Measurements from ENCODE around the gene MMP14. TPM values are rescaled to one million over a fixed set of nuclear protein-coding genes. Genes with fewer than 3 reads are reported as not detected.

Gene MMP14
- total and polyA plus RNA-seq, 9 of the 15 experiments (the other 6 are each of a cell fraction or from before 2014, with no cell fraction given) = 0.36 to 5.8 (median 1.3) TPM; not detected in 2

DNA sequence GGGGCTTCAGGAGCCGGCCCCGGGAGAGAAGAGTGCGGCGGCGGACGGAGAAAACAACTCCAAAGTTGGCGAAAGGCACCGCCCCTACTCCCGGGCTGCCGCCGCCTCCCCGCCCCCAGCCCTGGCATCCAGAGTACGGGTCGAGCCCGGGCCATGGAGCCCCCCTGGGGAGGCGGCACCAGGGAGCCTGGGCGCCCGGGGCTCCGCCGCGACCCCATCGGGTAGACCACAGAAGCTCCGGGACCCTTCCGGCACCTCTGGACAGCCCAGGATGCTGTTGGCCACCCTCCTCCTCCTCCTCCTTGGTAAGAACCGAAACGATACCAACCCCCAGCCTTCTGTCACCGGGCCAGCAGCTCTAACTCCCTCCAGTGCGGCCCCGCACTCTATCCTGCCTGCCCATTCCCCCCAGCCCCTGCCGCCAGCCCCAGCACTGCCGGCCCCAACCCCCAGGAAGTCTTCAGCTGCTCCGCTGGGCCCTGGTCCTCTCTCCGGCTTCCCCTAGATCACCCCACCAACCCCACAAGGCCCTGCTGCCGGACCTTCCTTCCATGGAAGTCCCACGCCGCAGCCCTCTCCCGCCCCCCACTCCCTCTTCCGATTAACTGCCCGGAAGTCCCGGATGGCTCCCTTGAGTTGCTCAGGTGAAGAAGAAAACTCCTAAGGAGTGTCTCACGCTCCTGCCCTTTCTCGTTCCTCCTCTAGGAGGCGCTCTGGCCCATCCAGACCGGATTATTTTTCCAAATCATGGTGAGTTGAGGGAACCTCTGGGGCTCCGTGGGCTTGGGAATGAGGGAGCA is 35.8 kb downstream of the MMP14 start (continued):
- TF ChIP-seq, protein P1, sequence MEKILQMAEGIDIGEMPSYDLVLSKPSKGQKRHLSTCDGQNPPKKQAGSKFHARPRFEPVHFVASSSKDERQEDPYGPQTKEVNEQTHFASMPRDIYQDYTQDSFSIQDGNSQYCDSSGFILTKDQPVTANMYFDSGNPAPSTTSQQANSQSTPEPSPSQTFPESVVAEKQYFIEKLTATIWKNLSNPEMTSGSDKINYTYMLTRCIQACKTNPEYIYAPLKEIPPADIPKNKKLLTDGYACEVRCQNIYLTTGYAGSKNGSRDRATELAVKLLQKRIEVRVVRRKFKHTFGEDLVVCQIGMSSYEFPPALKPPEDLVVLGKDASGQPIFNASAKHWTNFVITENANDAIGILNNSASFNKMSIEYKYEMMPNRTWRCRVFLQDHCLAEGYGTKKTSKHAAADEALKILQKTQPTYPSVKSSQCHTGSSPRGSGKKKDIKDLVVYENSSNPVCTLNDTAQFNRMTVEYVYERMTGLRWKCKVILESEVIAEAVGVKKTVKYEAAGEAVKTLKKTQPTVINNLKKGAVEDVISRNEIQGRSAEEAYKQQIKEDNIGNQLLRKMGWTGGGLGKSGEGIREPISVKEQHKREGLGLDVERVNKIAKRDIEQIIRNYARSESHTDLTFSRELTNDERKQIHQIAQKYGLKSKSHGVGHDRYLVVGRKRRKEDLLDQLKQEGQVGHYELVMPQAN (IDR thresholded peaks at IDR 0.05; ENCODE audit: borderline replicate concordance) = no peak
- TF ChIP-seq TEAD1 (CRISPR knock-in tag; IDR thresholded peaks at IDR 0.05) = 0 out of 4 replicates have a peak, but pooled peaks of 1 of the 2 experiments have one; percentile 23
- no peak for TF ChIP-seq MTA1 (IDR thresholded peaks at IDR 0.05; ENCODE audit: borderline replicate concordance)
- 0 out of 2 replicates have a peak, but pooled peaks have one; percentile 45 for TF ChIP-seq GATAD2A (IDR thresholded peaks at IDR 0.05)
- TF ChIP-seq, protein P2, sequence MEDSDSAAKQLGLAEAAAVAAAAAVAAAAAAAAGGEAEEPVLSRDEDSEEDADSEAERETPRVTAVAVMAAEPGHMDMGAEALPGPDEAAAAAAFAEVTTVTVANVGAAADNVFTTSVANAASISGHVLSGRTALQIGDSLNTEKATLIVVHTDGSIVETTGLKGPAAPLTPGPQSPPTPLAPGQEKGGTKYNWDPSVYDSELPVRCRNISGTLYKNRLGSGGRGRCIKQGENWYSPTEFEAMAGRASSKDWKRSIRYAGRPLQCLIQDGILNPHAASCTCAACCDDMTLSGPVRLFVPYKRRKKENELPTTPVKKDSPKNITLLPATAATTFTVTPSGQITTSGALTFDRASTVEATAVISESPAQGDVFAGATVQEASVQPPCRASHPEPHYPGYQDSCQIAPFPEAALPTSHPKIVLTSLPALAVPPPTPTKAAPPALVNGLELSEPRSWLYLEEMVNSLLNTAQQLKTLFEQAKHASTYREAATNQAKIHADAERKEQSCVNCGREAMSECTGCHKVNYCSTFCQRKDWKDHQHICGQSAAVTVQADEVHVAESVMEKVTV (CRISPR knock-in tag; IDR thresholded peaks at IDR 0.05) = peak; percentile 58
- peak; percentile 3; the same call in 1 of the 2 replicates for TF ChIP-seq PHF8 (IDR thresholded peaks at IDR 0.05; ENCODE audit: borderline replicate concordance, low read length)
- TF ChIP-seq ZFX (CRISPR knock-in tag; IDR thresholded peaks at IDR 0.05) = peak; percentile 11; the same call in 1 of the 2 replicates
- peak; percentile 25 for TF ChIP-seq CHD1 (IDR thresholded peaks at IDR 0.05; ENCODE audit: low read length)
- peak; percentile 54; the same call in 1 of the 2 replicates for TF ChIP-seq POLR2AphosphoS5 (IDR thresholded peaks at IDR 0.05; ENCODE audit: control insufficient read depth, insufficient read depth, low read depth, low read length)
- no peak for TF ChIP-seq ARID2 (IDR thresholded peaks at IDR 0.05)
- TF ChIP-seq, protein P3, sequence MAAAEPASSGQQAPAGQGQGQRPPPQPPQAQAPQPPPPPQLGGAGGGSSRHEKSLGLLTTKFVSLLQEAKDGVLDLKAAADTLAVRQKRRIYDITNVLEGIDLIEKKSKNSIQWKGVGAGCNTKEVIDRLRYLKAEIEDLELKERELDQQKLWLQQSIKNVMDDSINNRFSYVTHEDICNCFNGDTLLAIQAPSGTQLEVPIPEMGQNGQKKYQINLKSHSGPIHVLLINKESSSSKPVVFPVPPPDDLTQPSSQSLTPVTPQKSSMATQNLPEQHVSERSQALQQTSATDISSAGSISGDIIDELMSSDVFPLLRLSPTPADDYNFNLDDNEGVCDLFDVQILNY (CRISPR knock-in tag; IDR thresholded peaks at IDR 0.05) = no peak
- peak; percentile 2 for TF ChIP-seq SUPT5H (IDR thresholded peaks at IDR 0.05)
- TF ChIP-seq NFIX (CRISPR knock-in tag; IDR thresholded peaks at IDR 0.05; ENCODE audit: low read depth) = no peak
- TF ChIP-seq HNRNPUL1 (IDR thresholded peaks at IDR 0.05; ENCODE audit: low read length) = no peak
- peak; percentile 61 for TF ChIP-seq RB1 (IDR thresholded peaks at IDR 0.05; ENCODE audit: low read depth)
- TF ChIP-seq NCOA4 (IDR thresholded peaks at IDR 0.05; ENCODE audit: partially characterized antibody) = no peak
- no peak for TF ChIP-seq ZNF239 (CRISPR knock-in tag; IDR thresholded peaks at IDR 0.05)
- TF ChIP-seq ZNF408 (CRISPR knock-in tag; IDR thresholded peaks at IDR 0.05; ENCODE audit: low read depth) = no peak
- TF ChIP-seq RAD21 (CRISPR knock-in tag; conservative IDR thresholded peaks at IDR 0.05 in 1 of 2, IDR thresholded peaks at IDR 0.05 in 1 of 2) = peak; percentile 69 to 73
- TF ChIP-seq ATF7 (IDR thresholded peaks at IDR 0.05) = peak; percentile 56

Measured in K562 (cell line).